SH-SY5Y (cell line): Measurements from ENCODE around the gene PLCB3.

Source experiments
- GATA2 ChIP-seq: IDR thresholded peaks from 2 replicates; pipeline ENCODE4 v1.6.1; 2011; ENCODE audit warnings: mild to moderate bottlenecking, low read depth, low read length
- GATA3 ChIP-seq: IDR thresholded peaks from 2 replicates; pipeline ENCODE4 v1.6.1; 2011; ENCODE audit warnings: low read depth, mild to moderate bottlenecking, low read length, moderate library complexity

GRCh38 chr11:64304316-64305072, 53.2 kb downstream of the PLCB3 start:
- no peak for TF ChIP-seq GATA3
- TF ChIP-seq GATA2 = no peak
